8988T (cell line): ENCODE data around the gene SERHL2.
"Not testable (repeated sequence)": the region's sequence is repeated elsewhere in the genome, so short reads cannot be mapped to it uniquely, and the experiment has no call there.

ENCODE experiments used
- DNase-seq: peaks from one replicate; pipeline ENCODE4 v3.0.0; 2011

Gene SERHL2

GRCh38 chr22:42577141-42577540, 23.4 kb downstream of the SERHL2 start:
- DNase-seq, result not testable (repeated sequence)

GRCh38 chr22:42577623-42578240, 24.0 kb downstream of the SERHL2 start:
- no peak for DNase-seq

GRCh38 chr22:42580040-42580439, 26.3 kb downstream of the SERHL2 start:
- DNase-seq, result not testable (repeated sequence)

- not testable (repeated sequence) for DNase-seq
Measured at GRCh38 chr22:42581194-42581761, 27.5 kb downstream of the SERHL2 start.

- DNase-seq, result peak; percentile 55
Measured at GRCh38 chr22:42581762-42582716, 28.3 kb downstream of the SERHL2 start.

- no peak for DNase-seq
Measured at GRCh38 chr22:42582987-42583386, 29.2 kb downstream of the SERHL2 start.

- no peak for DNase-seq
Measured at GRCh38 chr22:42584364-42584940, 30.7 kb downstream of the SERHL2 start.

- no peak for DNase-seq
Measured at GRCh38 chr22:42585096-42585495, 31.3 kb downstream of the SERHL2 start.

- no peak for DNase-seq
Measured at GRCh38 chr22:42586381-42586780, 32.6 kb downstream of the SERHL2 start.

GRCh38 chr22:42587588-42588175, 33.9 kb downstream of the SERHL2 start:
- no peak for DNase-seq

- no peak for DNase-seq
Measured at GRCh38 chr22:42591987-42592386, 38.2 kb downstream of the SERHL2 start.

- no peak for DNase-seq
Measured at GRCh38 chr22:42595434-42595833, 41.7 kb downstream of the SERHL2 start.

GRCh38 chr22:42596336-42596735, 42.6 kb downstream of the SERHL2 start:
- DNase-seq, result no peak

- DNase-seq, result no peak
Measured at GRCh38 chr22:42596863-42597530, 43.2 kb downstream of the SERHL2 start.

GRCh38 chr22:42601879-42602465, 48.2 kb downstream of the SERHL2 start:
- DNase-seq, result no peak

GRCh38 chr22:42602470-42602869, 48.7 kb downstream of the SERHL2 start:
- no peak for DNase-seq

GRCh38 chr22:42603427-42603826, 49.7 kb downstream of the SERHL2 start:
- no peak for DNase-seq

GRCh38 chr22:42604403-42604802, 50.6 kb downstream of the SERHL2 start:
- DNase-seq, result no peak

- DNase-seq, result not testable (repeated sequence)
Measured at GRCh38 chr22:42607641-42608040, 53.9 kb downstream of the SERHL2 start.

GRCh38 chr22:42608136-42608822, 54.5 kb downstream of the SERHL2 start:
- DNase-seq, result no peak

- no peak for DNase-seq
Measured at GRCh38 chr22:42608823-42609361, 55.1 kb downstream of the SERHL2 start.
